Bronchial epithelial cell (primary cell): ENCODE data around the gene KCNK3. TPM values are rescaled to one million over a fixed set of nuclear protein-coding genes. Genes with fewer than 3 reads are reported as not detected.

Experiments
- DNase-seq: peaks from one replicate; pipeline ENCODE4 v3.0.0-alpha.2; 2010; ENCODE audit warnings: low read depth
- FAIRE-seq: peaks from 2 replicates; lab custom pipeline; 2011; peaks lifted over from hg19 to GRCh38; lab: Jason Lieb, UNC
- H3K27me3 ChIP-seq: 2 replicates; pipeline ENCODE4 v1.5.1; 2011; ENCODE audit warnings: low read length; ENCODE audit not compliant: control insufficient read depth, insufficient read depth
- H3K36me3 ChIP-seq: 2 replicates; pipeline ENCODE4 v1.5.1; 2011; ENCODE audit warnings: low read length; ENCODE audit not compliant: control insufficient read depth, insufficient read depth
- H3K4me3 ChIP-seq: 2 replicates; pipeline ENCODE4 v1.5.1; 2011; ENCODE audit warnings: mild to moderate bottlenecking, low read depth, low read length, control low read depth
- CTCF ChIP-seq: IDR thresholded peaks from 2 replicates; pipeline ENCODE4 v1.5.1; 2011; ENCODE audit warnings: mild to moderate bottlenecking, moderate library complexity, low read length, control low read depth, inconsistent platforms; ENCODE audit not compliant: insufficient read depth, severe bottlenecking
- total RNA-seq: library from RNA; depleted of rRNA; stranded (reverse); fragments of >200 nt; gene quantifications from 2 replicates; pipeline ENCODE4 v1.2.1, GENCODE V29; 2014

KCNK3 gene
- total RNA-seq, 1 donor from 2014 or later: not detected

GRCh38 chr2:26648516-26648915 lies 44.0 kb upstream of the KCNK3 start:
- TF ChIP-seq CTCF: no peak
- Histone ChIP-seq H3K4me3 (no peak overlapping the region), H3K27me3 (peaks cover 2% of the 10 kb centered on the region), H3K36me3 (no peaks in the 10 kb centered on the region)
- DNase-seq: no peak
- no peak for FAIRE-seq

GRCh38 chr2:26649322-26649721 lies 43.2 kb upstream of the KCNK3 start:
- H3K4me3 ChIP-seq: no peak overlapping the region
- H3K27me3 ChIP-seq: peaks cover 2% of the 10 kb centered on the region
- no peak for DNase-seq
- H3K36me3 ChIP-seq: no peaks in the 10 kb centered on the region
- no peak for FAIRE-seq
- no peak for TF ChIP-seq CTCF

- Histone ChIP-seq H3K36me3 (no peaks in the 10 kb centered on the region), H3K4me3 (no peak overlapping the region), H3K27me3 (peaks cover 2% of the 10 kb centered on the region)
- TF ChIP-seq CTCF: no peak
- FAIRE-seq: peak; percentile 86
- no peak for DNase-seq
These were observed 42.4 kb upstream of the KCNK3 start for GRCh38 chr2:26649992-26650712.

- Histone ChIP-seq H3K4me3 (no peak overlapping the region), H3K36me3 (no peaks in the 10 kb centered on the region), H3K27me3 (peaks cover 2% of the 10 kb centered on the region)
- FAIRE-seq (no peak), DNase-seq (no peak)
- TF ChIP-seq CTCF: no peak
These were observed 41.6 kb upstream of the KCNK3 start for GRCh38 chr2:26650713-26651469.

- DNase-seq (no peak), FAIRE-seq (no peak)
- H3K27me3 ChIP-seq: peaks cover 2% of the 10 kb centered on the region
- no peak for TF ChIP-seq CTCF
- H3K36me3 ChIP-seq: no peaks in the 10 kb centered on the region
- no peak overlapping the region for H3K4me3 ChIP-seq
These were observed 41.1 kb upstream of the KCNK3 start for GRCh38 chr2:26651470-26651771.
